Neural cell (in vitro differentiated cells): ENCODE data around the gene RNF212. TPM values are rescaled to one million over a fixed set of nuclear protein-coding genes. Genes with fewer than 3 reads are reported as not detected.

Experiments used
- H2AFZ ChIP-seq: fragments of 200-600, 300-800 bp; sonication (generic), shearing (Covaris generic); 2 replicates; pipeline ENCODE4 v1.6.0; 2014; ENCODE audit warnings: low read depth, mild to moderate bottlenecking, antibody characterized with exemption, low read length, moderate library complexity
- H3F3A ChIP-seq: fragments of 200-600 bp; shearing (Covaris generic); 2 replicates; pipeline ENCODE4 v1.6.1; 2016; ENCODE audit warnings: mild to moderate bottlenecking, moderate library complexity, mixed read lengths, antibody characterized with exemption, low read length; ENCODE audit not compliant: insufficient read depth, poor library complexity, severe bottlenecking
- H3K27ac ChIP-seq: fragments of 200-600, 300-800 bp; sonication (generic), shearing (Covaris generic); 2 replicates; pipeline ENCODE4 v1.5.1; 2014; ENCODE audit warnings: mild to moderate bottlenecking, low read length, moderate library complexity
- H3K27me3 ChIP-seq: fragments of 300-800, 200-600 bp; sonication (generic), shearing (Covaris generic); 2 replicates; pipeline ENCODE4 v1.6.0; 2014; ENCODE audit warnings: mild to moderate bottlenecking, low read depth, low read length, moderate library complexity; ENCODE audit not compliant: insufficient read depth
- H3K36me3 ChIP-seq: fragments of 300-800, 200-600 bp; sonication (generic), shearing (Covaris generic); 2 replicates; pipeline ENCODE4 v1.5.1; 2014; ENCODE audit warnings: mild to moderate bottlenecking, antibody characterized with exemption, low read length, moderate library complexity; ENCODE audit not compliant: insufficient read depth
- H3K4me2 ChIP-seq: fragments of 300-800, 200-600 bp; sonication (generic), shearing (Covaris generic); 2 replicates; pipeline ENCODE4 v1.6.0; 2014; ENCODE audit warnings: mild to moderate bottlenecking, low read length
- H3K4me3 ChIP-seq: fragments of 300-800, 200-600 bp; sonication (generic), shearing (Covaris generic); 2 replicates; pipeline ENCODE4 v1.5.1; 2014; ENCODE audit warnings: mild to moderate bottlenecking, low read length, moderate library complexity
- H3K79me2 ChIP-seq: fragments of 200-600 bp; shearing (Covaris generic); replicated peaks from 2 replicates; pipeline ENCODE4 v1.6.0; 2014; ENCODE audit warnings: mild to moderate bottlenecking, low read length, moderate library complexity; ENCODE audit not compliant: insufficient read depth
- H3K9ac ChIP-seq: fragments of 300-800, 200-600 bp; sonication (generic), shearing (Covaris generic); 2 replicates; pipeline ENCODE4 v1.6.1; 2016; ENCODE audit warnings: mild to moderate bottlenecking, low read length, mixed read lengths
- H3K9me2 ChIP-seq: fragments of 200-600 bp; shearing (Covaris generic); 2 replicates; pipeline ENCODE4 v1.6.1; 2016; ENCODE audit warnings: mild to moderate bottlenecking, low read length, mixed read lengths; ENCODE audit not compliant: insufficient read depth
- H3K9me3 ChIP-seq: fragments of 200-600, 300-800 bp; sonication (generic), shearing (Covaris generic); 2 replicates; pipeline ENCODE4 v1.6.1; 2016; ENCODE audit warnings: mild to moderate bottlenecking, mixed run types, low read length, moderate library complexity, mixed read lengths
- H4K20me1 ChIP-seq: fragments of 200-600 bp; shearing (Covaris generic); 2 replicates; pipeline ENCODE4 v1.6.1; 2016; ENCODE audit warnings: mild to moderate bottlenecking, mixed run types; ENCODE audit not compliant: insufficient read depth
- REST ChIP-seq: IDR thresholded peaks from 2 replicates; pipeline ENCODE4 v1.6.1; 2012; ENCODE audit warnings: borderline replicate concordance
- TAF1 ChIP-seq: IDR thresholded peaks from 2 replicates; pipeline ENCODE4 v1.6.1; 2012; ENCODE audit warnings: low read depth
- polyA plus RNA-seq: library from polyadenylated mRNA; depleted of rRNA; stranded (reverse); fragments of >200 nt; gene quantifications from 2 replicates; pipeline ENCODE4 v1.2.3, GENCODE V29; 2014
- small RNA-seq, 3 experiments: library from RNA; depleted of rRNA; stranded (forward); fragments of <200 nt; gene quantifications; one replicate each; pipeline ENCODE3, GENCODE V24; 2012

Gene RNF212
- polyA plus RNA-seq, 1 donor from 2014 or later = 1.5 TPM

GRCh38 chr4:1022739-1023066 lies 90.7 kb downstream of the RNF212 start:
- Histone ChIP-seq H3K27ac (no peak overlapping the region), H3K79me2 (peaks cover 4% of the 10 kb centered on the region), H3K9ac (no peak overlapping the region), H3K9me3 (no peaks in the 10 kb centered on the region), H2AFZ (no peak overlapping the region), H3K27me3 (no peaks in the 10 kb centered on the region), H3K4me3 (no peak overlapping the region), H3K9me2 (no peaks in the 10 kb centered on the region), H3K36me3 (no peaks in the 10 kb centered on the region), H4K20me1 (no peaks in the 10 kb centered on the region), H3K4me2 (no peak overlapping the region), H3F3A (no peaks in the 10 kb centered on the region)
- no peak for TF ChIP-seq TAF1
- no peak for TF ChIP-seq REST

DNA sequence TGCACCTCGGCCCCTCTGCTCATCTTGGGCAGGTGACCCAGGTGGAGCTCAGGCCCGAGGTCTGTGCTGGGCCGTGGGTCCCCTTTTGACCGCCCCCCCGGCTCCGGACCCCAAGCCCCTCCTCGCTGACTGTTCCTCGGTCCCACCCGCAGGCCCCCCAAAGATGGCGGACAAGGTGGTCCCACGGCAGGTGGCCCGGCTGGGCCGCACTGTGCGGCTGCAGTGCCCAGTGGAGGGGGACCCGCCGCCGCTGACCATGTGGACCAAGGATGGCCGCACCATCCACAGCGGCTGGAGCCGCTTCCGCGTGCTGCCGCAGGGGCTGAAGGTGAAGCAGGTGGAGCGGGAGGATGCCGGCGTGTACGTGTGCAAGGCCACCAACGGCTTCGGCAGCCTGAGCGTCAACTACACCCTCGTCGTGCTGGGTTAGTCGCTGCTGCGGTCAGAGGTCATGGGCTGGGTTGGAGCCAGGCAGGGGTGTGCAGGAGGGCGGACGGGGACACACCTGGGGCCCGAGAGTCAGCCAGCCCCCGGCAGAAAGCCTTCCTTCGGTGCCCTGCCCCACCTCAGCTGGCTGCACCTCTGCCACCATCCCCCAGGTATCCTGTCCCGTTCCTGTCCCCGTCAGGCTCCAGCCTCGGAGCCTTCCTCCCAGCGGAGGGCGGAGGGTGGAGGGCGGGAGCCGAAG lies 91.2 kb downstream of the RNF212 start:
- Histone ChIP-seq H3K27ac (no peak overlapping the region), H3K9me3 (no peaks in the 10 kb centered on the region), H3K27me3 (no peaks in the 10 kb centered on the region), H3K79me2 (peaks cover 4% of the 10 kb centered on the region), H4K20me1 (no peaks in the 10 kb centered on the region), H3K36me3 (no peaks in the 10 kb centered on the region), H3K9me2 (no peaks in the 10 kb centered on the region), H3K4me3 (no peak overlapping the region), H3K4me2 (no peak overlapping the region), H3F3A (no peaks in the 10 kb centered on the region), H2AFZ (no peak overlapping the region), H3K9ac (no peak overlapping the region)
- no peak for TF ChIP-seq TAF1

Small RNAs within 50 kb of the gene (small RNA-seq; reads per million reads assigned to genes)
- gene RF00554 = 0 to 1.5 (median 0) reads per million in 3 experiments

Other genes with a start within 250 kb of the RNF212 start
- 58.8 and 66.0 TPM in 2 replicates for gene GAK, start 181.2 kb downstream of the RNF212 start, polyA plus RNA-seq
- gene TMEM175, start 181.1 kb downstream of the RNF212 start, polyA plus RNA-seq = 36.9 and 38.0 TPM in 2 replicates
- 32.4 and 46.0 TPM in 2 replicates for gene DGKQ, start 140.0 kb downstream of the RNF212 start, polyA plus RNA-seq
- 11.8 and 12.7 TPM in 2 replicates for gene IDUA, start 126.5 kb downstream of the RNF212 start, polyA plus RNA-seq
- gene SLC26A1, start 120.2 kb downstream of the RNF212 start, polyA plus RNA-seq = 0.12 and 1.1 TPM in 2 replicates
- 0.97 and 3.3 TPM in 2 replicates for gene FGFRL1, start 101.9 kb downstream of the RNF212 start, polyA plus RNA-seq
- 0.57 and 0.78 TPM in 2 replicates for gene SPON2, start 59.0 kb upstream of the RNF212 start, polyA plus RNA-seq
- 325 and 487 TPM in 2 replicates for gene CTBP1, start 135.6 kb upstream of the RNF212 start, polyA plus RNA-seq
- gene MAEA, start 176.3 kb upstream of the RNF212 start, polyA plus RNA-seq = 106 and 109 TPM in 2 replicates
- 11.6 and 13.3 TPM in 2 replicates for gene UVSSA, start 233.6 kb upstream of the RNF212 start, polyA plus RNA-seq